Neural progenitor cell (in vitro differentiated cells): Measurements from ENCODE around the gene CD3D.

Source experiments
- CTCF ChIP-seq: fragments of 200-600 bp; sonication (generic); IDR thresholded peaks from 2 replicates; pipeline ENCODE4 v1.5.1; 2017; ENCODE audit warnings: antibody characterized with exemption, mild to moderate bottlenecking
- EZH2 ChIP-seq: fragments of 200-600 bp; sonication (generic); IDR thresholded peaks from 2 replicates; pipeline ENCODE4 v1.6.1; 2017; ENCODE audit warnings: antibody characterized with exemption, mild to moderate bottlenecking, moderate library complexity
- EZH2phosphoT487 ChIP-seq: fragments of 200-600 bp; sonication (generic); IDR thresholded peaks from 2 replicates; pipeline ENCODE4 v1.6.1; 2017; ENCODE audit warnings: antibody characterized with exemption

DNA sequence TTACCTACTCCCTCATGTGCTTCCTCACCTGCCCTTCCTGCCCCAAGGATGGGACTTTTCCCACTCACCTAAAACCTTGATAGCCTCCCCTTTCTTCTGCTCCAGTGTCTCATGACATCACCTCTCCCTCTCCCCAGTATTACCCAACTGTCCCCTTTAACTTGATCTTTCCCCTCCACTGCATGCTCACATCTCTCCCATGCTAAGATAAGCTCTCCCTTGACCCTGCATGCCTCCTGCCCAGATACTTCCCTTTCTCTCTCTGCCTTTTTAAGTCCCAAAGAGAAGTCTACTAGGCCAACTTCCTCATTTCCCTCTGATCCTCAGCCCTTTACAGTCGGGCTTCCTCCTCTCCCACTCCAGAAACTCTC lies 23.2 kb downstream of the CD3D start:
- TF ChIP-seq CTCF (no peak), EZH2phosphoT487 (no peak), EZH2 (no peak)
